HepG2 (cell line): ENCODE data around the gene B4GALT5. TPM values are rescaled to one million over a fixed set of nuclear protein-coding genes. Genes with fewer than 3 reads are reported as not detected.

Experiments
- BATF2 ChIP-seq: sonication (generic); formaldehyde crosslinking; IDR thresholded peaks from 2 replicates; pipeline ENCODE4 v1.8.0; 2022; ENCODE audit warnings: mild to moderate bottlenecking, missing genetic modification reagents, moderate library complexity
- DPF2 ChIP-seq: sonication (generic); formaldehyde crosslinking; IDR thresholded peaks from 2 replicates; pipeline ENCODE4 v1.4.0; 2020; ENCODE audit warnings: mild to moderate bottlenecking, low read depth, missing genetic modification reagents, borderline replicate concordance
- ELF3 ChIP-seq: IDR thresholded peaks from 2 replicates; pipeline ENCODE4 v1.6.1; 2016; ENCODE audit warnings: missing genetic modification reagents, missing compliant biosample characterization
- GPBP1L1 ChIP-seq: sonication (generic); formaldehyde crosslinking; IDR thresholded peaks from 2 replicates; pipeline ENCODE4 v1.5.0; 2020; ENCODE audit warnings: mild to moderate bottlenecking, missing genetic modification reagents
- KAT2B ChIP-seq: fragments of 150-350 bp; IDR thresholded peaks from 2 replicates; pipeline ENCODE4 v1.6.1; 2014; ENCODE audit warnings: low read depth, low read length, borderline replicate concordance
- MYC ChIP-seq: sonication (generic); formaldehyde crosslinking; IDR thresholded peaks from 2 replicates; pipeline ENCODE4 v1.9.0; 2021; ENCODE audit warnings: missing genetic modification reagents, borderline replicate concordance
- MYPOP ChIP-seq: sonication (generic); formaldehyde crosslinking; IDR thresholded peaks from 2 replicates; pipeline ENCODE4 v1.8.1; 2023; ENCODE audit warnings: mild to moderate bottlenecking, moderate library complexity, missing genetic modification reagents
- RARA ChIP-seq: IDR thresholded peaks from 2 replicates; pipeline ENCODE4 v1.6.1; 2016; ENCODE audit warnings: missing genetic modification reagents, missing compliant biosample characterization
- TCF12 ChIP-seq, 2 experiments: fragments of 450-650 bp in 1 of 2; sonication (generic) in 1 of 2; formaldehyde crosslinking in 1 of 2; IDR thresholded peaks; 2 replicates each; pipeline versions ENCODE4 v1.6.1 to v1.8.0; 2017 to 2022; ENCODE audit warnings: antibody characterized with exemption in 1 of 2, mild to moderate bottlenecking in 1 of 2, missing genetic modification reagents in 1 of 2, moderate library complexity in 1 of 2
- THRA ChIP-seq: sonication (generic); formaldehyde crosslinking; IDR thresholded peaks from 2 replicates; pipeline ENCODE4 v1.4.0; 2020; ENCODE audit warnings: missing genetic modification reagents, borderline replicate concordance
- ZBTB37 ChIP-seq: sonication (generic); formaldehyde crosslinking; IDR thresholded peaks from 2 replicates; pipeline ENCODE4 v1.4.0; 2020; ENCODE audit warnings: mild to moderate bottlenecking, missing genetic modification reagents
- ZFP91 ChIP-seq: sonication (generic); formaldehyde crosslinking; IDR thresholded peaks from 2 replicates; pipeline ENCODE4 v1.9.0; 2022; ENCODE audit warnings: missing genetic modification reagents, mild to moderate bottlenecking, borderline replicate concordance
- ZNF101 ChIP-seq: sonication (generic); formaldehyde crosslinking; IDR thresholded peaks from 2 replicates; pipeline ENCODE4 v1.4.0; 2020; ENCODE audit warnings: mild to moderate bottlenecking, low read depth, missing genetic modification reagents, borderline replicate concordance
- ZNF232 ChIP-seq: sonication (generic); formaldehyde crosslinking; IDR thresholded peaks from 2 replicates; pipeline ENCODE4 v1.4.0; 2020; ENCODE audit warnings: missing genetic modification reagents, borderline replicate concordance
- ZNF30 ChIP-seq: sonication (generic); formaldehyde crosslinking; IDR thresholded peaks from 2 replicates; pipeline ENCODE4 v1.5.0; 2020; ENCODE audit warnings: mild to moderate bottlenecking, missing genetic modification reagents
- ZNF883 ChIP-seq: sonication (generic); formaldehyde crosslinking; IDR thresholded peaks from 2 replicates; pipeline ENCODE4 v1.5.1; 2020; ENCODE audit warnings: mild to moderate bottlenecking, missing genetic modification reagents; ENCODE audit errors: not compliant biosample characterization
- ZSCAN21 ChIP-seq: sonication (generic); formaldehyde crosslinking; IDR thresholded peaks from 2 replicates; pipeline ENCODE4 v1.8.0; 2022; ENCODE audit warnings: mild to moderate bottlenecking, missing genetic modification reagents, moderate library complexity, borderline replicate concordance
- polyA plus RNA-seq, 8 experiments: library from polyadenylated mRNA; depleted of rRNA in 3 of 8; stranded (reverse) in 7 of 8; unstranded in 1 of 8; fragments of >200 nt; fragmentation: Illumina TruSeq in 4 of 8; extraction: Trizol in 4 of 8; gene quantifications; 2 replicates each; pipeline versions ENCODE4 v1.2.1 to v1.2.3, GENCODE V29; 2011 to 2016; ENCODE audit warnings: low read depth in 4 of 8, missing spikeins in 1 of 8, mixed read lengths in 1 of 8; ENCODE audit not compliant: insufficient read depth in 1 of 8
- total RNA-seq, 5 experiments: library from RNA; depleted of rRNA; stranded (reverse); fragments of >200 nt; fragmentation: Illumina TruSeq; extraction: Trizol; gene quantifications; 2 replicates each; pipeline ENCODE4 v1.2.3, GENCODE V29; 2016; ENCODE audit warnings: low read depth in 1 of 5

Gene B4GALT5
- total and polyA plus RNA-seq, 2 of the 13 experiments (the other 11 are each of a cell fraction or from before 2014, with no cell fraction given): 27.3 to 30.9 TPM

- TF ChIP-seq BATF2 (CRISPR knock-in tag) (no peak), ZNF30 (CRISPR knock-in tag) (no peak), ZNF101 (CRISPR knock-in tag) (no peak), ZNF883 (CRISPR knock-in tag) (peak; percentile 63), RARA (CRISPR knock-in tag) (peak; percentile 92), ZNF232 (no peak; the same call in 1 of the 2 replicates), KAT2B (no peak), THRA (CRISPR knock-in tag) (peak; percentile 79), MYPOP (CRISPR knock-in tag) (peak; percentile 87; the same call in 1 of the 2 replicates), ZFP91 (CRISPR knock-in tag) (0 out of 2 replicates have a peak, but pooled peaks have one; percentile 12), GPBP1L1 (no peak), DPF2 (CRISPR knock-in tag) (peak; percentile 69; the same call in 1 of the 2 replicates), ELF3 (CRISPR knock-in tag) (peak; percentile 56), ZBTB37 (CRISPR knock-in tag) (peak; percentile 83; the same call in 1 of the 2 replicates), TCF12 (IDR thresholded peaks at IDR 0.05) (no peak), TCF12 (CRISPR knock-in tag; IDR thresholded peaks at IDR 0.05) (peak; percentile 89; the same call in 1 of the 2 replicates), ZSCAN21 (0 out of 2 replicates have a peak, but pooled peaks have one; percentile 72), MYC (CRISPR knock-in tag) (peak; percentile 74; the same call in 1 of the 2 replicates)
Observed at GRCh38 chr20:49690899-49691620, 22.6 kb downstream of the B4GALT5 start (continued).
